Loucy (cell line): ENCODE results near the gene ESYT2.

ENCODE experiments used
- CTCF ChIP-seq: fragments of 200-600 bp; sonication (generic); conservative IDR thresholded peaks from 2 replicates; pipeline ENCODE4 v1.5.1; 2014; ENCODE audit warnings: mild to moderate bottlenecking, antibody characterized with exemption, low read length
- EZH2phosphoT487 ChIP-seq: fragments of 200-600 bp; IDR thresholded peaks from 2 replicates; pipeline ENCODE4 v1.6.1; 2018; ENCODE audit warnings: antibody characterized with exemption, mild to moderate bottlenecking, moderate library complexity, borderline replicate concordance

- TF ChIP-seq CTCF: no peak
- TF ChIP-seq EZH2phosphoT487: no peak
Observed at GRCh38 chr7:158865462-158865922, 36.2 kb upstream of the ESYT2 start.
